SK-N-MC (cell line): ENCODE results near the gene TPBGL.

Experiments
- EZH2 ChIP-seq: fragments of 200-600 bp; sonication (generic); IDR thresholded peaks from one replicate; pipeline ENCODE4 v1.6.1; 2017; ENCODE audit warnings: antibody characterized with exemption
- FOXP2 ChIP-seq: optimal IDR thresholded peaks from 2 replicates; pipeline ENCODE3; 2011; ENCODE audit warnings: mild to moderate bottlenecking, moderate library complexity; ENCODE audit not compliant: insufficient read depth; ENCODE audit errors: extremely low read length, control extremely low read depth
- POLR2AphosphoS5 ChIP-seq: IDR thresholded peaks from 2 replicates; pipeline ENCODE4 v1.6.1; 2012; ENCODE audit warnings: mild to moderate bottlenecking, low read depth, low read length, borderline replicate concordance

- TF ChIP-seq EZH2 (no peak), POLR2AphosphoS5 (no peak), FOXP2 (no peak)
Observed at GRCh38 chr11:75276686-75277085, 36.1 kb downstream of the TPBGL start.
